ENCODE data around the gene CHN1. TPM values are rescaled to one million over a fixed set of nuclear protein-coding genes. Genes with fewer than 3 reads are reported as not detected.

The CHN1 gene
- total and polyA plus RNA-seq, 7 donors, result 2.1 to 15.6 (median 11.4) TPM

- 56 to 74% methylated on average over 6 of the region's 6 CpGs for WGBS, 2 donors
- Histone ChIP-seq H3K9me3 (no peaks in the 10 kb centered on the region), H3K36me3 (no peaks in the 10 kb centered on the region), H3K27ac (no peak overlapping the region), H3K27me3 (no peaks in the 10 kb centered on the region), H3K4me3 (no peak overlapping the region), H3K4me1 (peaks cover 0 to 8% (median 0%) of the 10 kb centered on the region in 4 donors)
- TF ChIP-seq POLR2AphosphoS5 (IDR thresholded peaks at IDR 0.05) (no peak), POLR2A (IDR thresholded peaks at IDR 0.05) (no peak), EP300 (IDR thresholded peaks at IDR 0.05) (no peak), CTCF (IDR thresholded peaks at IDR 0.05) (no peak)
- intact Hi-C loops (cut with DNase I), result no loop called here
- DNase-seq, result no peak
Measured at GRCh38 chr2:174897286-174897685, 107.9 kb downstream of the CHN1 start.

- H3K27me3 ChIP-seq, result no peaks in the 10 kb centered on the region
- TF ChIP-seq POLR2AphosphoS5 (IDR thresholded peaks at IDR 0.05) (no peak), EP300 (IDR thresholded peaks at IDR 0.05) (no peak), POLR2A (IDR thresholded peaks at IDR 0.05) (no peak), CTCF (IDR thresholded peaks at IDR 0.05) (no peak)
- H3K36me3 ChIP-seq, result no peaks in the 10 kb centered on the region
- H3K4me3 ChIP-seq, result no peak overlapping the region
- H3K4me1 ChIP-seq, result no peaks in the 10 kb centered on the region
- no peak for DNase-seq
- H3K27ac ChIP-seq, result no peak overlapping the region
- WGBS, 2 donors, result 91 to 94% methylated on average over 1 of the region's 1 CpG
- intact Hi-C loops (cut with DNase I), result no loop called here
- no peaks in the 10 kb centered on the region for H3K9me3 ChIP-seq
Measured at GRCh38 chr2:174893018-174893417, 112.2 kb downstream of the CHN1 start.

- 85 to 87% methylated on average over 2 of the region's 2 CpGs for WGBS, 2 donors
- Histone ChIP-seq H3K4me1 (no peaks in the 10 kb centered on the region), H3K9me3 (no peaks in the 10 kb centered on the region), H3K36me3 (no peaks in the 10 kb centered on the region), H3K27ac (no peak overlapping the region), H3K27me3 (no peaks in the 10 kb centered on the region), H3K4me3 (no peak overlapping the region)
- TF ChIP-seq POLR2AphosphoS5 (IDR thresholded peaks at IDR 0.05) (no peak), CTCF (IDR thresholded peaks at IDR 0.05) (no peak), EP300 (IDR thresholded peaks at IDR 0.05) (no peak), POLR2A (IDR thresholded peaks at IDR 0.05) (no peak)
- intact Hi-C loops (cut with DNase I), result no loop called here
- DNase-seq, result no peak
Measured at GRCh38 chr2:174892546-174892945, 112.6 kb downstream of the CHN1 start.

GRCh38 chr2:174888646-174889271 is 116.4 kb downstream of the CHN1 start:
- no peaks in the 10 kb centered on the region for H3K27me3 ChIP-seq
- no peaks in the 10 kb centered on the region for H3K36me3 ChIP-seq
- 81 to 87% methylated on average over 2 of the region's 2 CpGs for WGBS, 2 donors
- no peak overlapping the region for H3K4me3 ChIP-seq
- no peak overlapping the region for H3K27ac ChIP-seq
- TF ChIP-seq POLR2A (IDR thresholded peaks at IDR 0.05) (no peak), CTCF (IDR thresholded peaks at IDR 0.05) (no peak), POLR2AphosphoS5 (IDR thresholded peaks at IDR 0.05) (no peak), EP300 (IDR thresholded peaks at IDR 0.05) (no peak)
- DNase-seq, result no peak
- H3K9me3 ChIP-seq, result no peaks in the 10 kb centered on the region
- intact Hi-C loops (cut with DNase I), result no loop called here
- H3K4me1 ChIP-seq, result no peaks in the 10 kb centered on the region

GRCh38 chr2:174888146-174888545 is 117.0 kb downstream of the CHN1 start:
- WGBS, 2 donors, result 88 to 91% methylated on average over 3 of the region's 3 CpGs
- Histone ChIP-seq H3K27me3 (no peaks in the 10 kb centered on the region), H3K4me1 (no peaks in the 10 kb centered on the region), H3K9me3 (no peaks in the 10 kb centered on the region), H3K27ac (no peak overlapping the region), H3K36me3 (no peaks in the 10 kb centered on the region), H3K4me3 (no peak overlapping the region)
- no peak for TF ChIP-seq POLR2A (IDR thresholded peaks at IDR 0.05)
- no peak for TF ChIP-seq EP300 (IDR thresholded peaks at IDR 0.05)
- no peak for TF ChIP-seq CTCF (IDR thresholded peaks at IDR 0.05)
- no peak for TF ChIP-seq POLR2AphosphoS5 (IDR thresholded peaks at IDR 0.05)
- intact Hi-C loops (cut with DNase I), result no loop called here
- DNase-seq, result no peak

Measured in sigmoid colon (tissue), 7 donors.